ENCODE measurements around the gene PPP1R9A. TPM values are rescaled to one million over a fixed set of nuclear protein-coding genes. Genes with fewer than 3 reads are reported as not detected.

PPP1R9A gene
- total RNA-seq, 4 donors from 2014 or later: 0.51 to 2.7 (median 1.4) TPM

DNA sequence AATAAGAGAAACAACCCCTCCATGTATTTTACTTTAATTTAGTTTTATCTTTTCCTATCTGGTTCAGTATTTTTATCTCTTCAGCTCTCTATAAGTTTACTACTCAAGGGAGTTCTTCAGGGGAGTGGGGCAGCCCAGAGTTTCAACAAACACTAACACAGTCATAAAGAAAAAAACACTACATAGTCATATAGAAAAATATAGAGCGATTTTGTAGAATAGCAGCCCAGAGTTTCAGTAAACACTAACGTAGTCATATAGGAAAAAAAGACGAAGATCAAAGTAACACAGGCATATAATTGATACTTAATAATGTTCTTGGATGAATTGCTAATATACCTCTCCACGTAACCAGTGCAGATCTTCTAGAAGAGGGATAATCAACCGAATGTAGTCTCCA, 362.2 kb downstream of the PPP1R9A start:
- no peak for DNase-seq (ENCODE audit: low spot score in 2 of 2)
- intact Hi-C loops (cut with DNase I; ENCODE audit: low total_unique reads): no loop called here
- WGBS, 2 donors: 86 to 90% methylated on average over 5 of the region's 5 CpGs
- no peak for TF ChIP-seq POLR2A (IDR thresholded peaks at IDR 0.05)
- TF ChIP-seq, protein P1, sequence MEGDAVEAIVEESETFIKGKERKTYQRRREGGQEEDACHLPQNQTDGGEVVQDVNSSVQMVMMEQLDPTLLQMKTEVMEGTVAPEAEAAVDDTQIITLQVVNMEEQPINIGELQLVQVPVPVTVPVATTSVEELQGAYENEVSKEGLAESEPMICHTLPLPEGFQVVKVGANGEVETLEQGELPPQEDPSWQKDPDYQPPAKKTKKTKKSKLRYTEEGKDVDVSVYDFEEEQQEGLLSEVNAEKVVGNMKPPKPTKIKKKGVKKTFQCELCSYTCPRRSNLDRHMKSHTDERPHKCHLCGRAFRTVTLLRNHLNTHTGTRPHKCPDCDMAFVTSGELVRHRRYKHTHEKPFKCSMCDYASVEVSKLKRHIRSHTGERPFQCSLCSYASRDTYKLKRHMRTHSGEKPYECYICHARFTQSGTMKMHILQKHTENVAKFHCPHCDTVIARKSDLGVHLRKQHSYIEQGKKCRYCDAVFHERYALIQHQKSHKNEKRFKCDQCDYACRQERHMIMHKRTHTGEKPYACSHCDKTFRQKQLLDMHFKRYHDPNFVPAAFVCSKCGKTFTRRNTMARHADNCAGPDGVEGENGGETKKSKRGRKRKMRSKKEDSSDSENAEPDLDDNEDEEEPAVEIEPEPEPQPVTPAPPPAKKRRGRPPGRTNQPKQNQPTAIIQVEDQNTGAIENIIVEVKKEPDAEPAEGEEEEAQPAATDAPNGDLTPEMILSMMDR (IDR thresholded peaks at IDR 0.05): no peak
- H3K4me3 ChIP-seq (ENCODE audit: low read depth, poor library complexity, severe bottlenecking): no peak overlapping the region

DNA sequence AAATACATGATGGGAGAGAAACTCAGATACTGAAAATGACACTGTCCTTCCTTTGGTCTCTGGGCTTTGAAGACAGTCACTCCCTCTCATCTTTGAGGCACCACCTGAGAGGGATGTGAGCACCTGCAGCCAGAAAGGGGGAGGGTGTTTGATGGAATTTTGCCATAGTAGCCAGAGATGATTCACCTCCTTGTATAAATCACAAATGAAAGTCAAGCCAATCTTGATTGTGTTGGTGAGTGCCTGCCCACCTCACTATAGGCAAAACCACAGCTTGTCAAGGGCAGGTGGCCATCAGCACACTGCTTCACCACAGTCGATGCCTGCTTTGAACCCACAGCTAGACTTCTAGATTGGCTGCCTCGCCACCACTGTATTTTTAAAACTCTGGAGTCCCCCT, 368.7 kb downstream of the PPP1R9A start:
- TF ChIP-seq, protein P1 (IDR thresholded peaks at IDR 0.05): no peak
- TF ChIP-seq POLR2A (IDR thresholded peaks at IDR 0.05): no peak
- WGBS, 2 donors: 86 to 93% methylated on average over 2 of the region's 2 CpGs
- H3K4me3 ChIP-seq (ENCODE audit: low read depth, poor library complexity, severe bottlenecking): no peak overlapping the region
- no peak for DNase-seq (ENCODE audit: low spot score in 2 of 2)
- intact Hi-C loops (cut with DNase I; ENCODE audit: low total_unique reads): no loop called here

DNA sequence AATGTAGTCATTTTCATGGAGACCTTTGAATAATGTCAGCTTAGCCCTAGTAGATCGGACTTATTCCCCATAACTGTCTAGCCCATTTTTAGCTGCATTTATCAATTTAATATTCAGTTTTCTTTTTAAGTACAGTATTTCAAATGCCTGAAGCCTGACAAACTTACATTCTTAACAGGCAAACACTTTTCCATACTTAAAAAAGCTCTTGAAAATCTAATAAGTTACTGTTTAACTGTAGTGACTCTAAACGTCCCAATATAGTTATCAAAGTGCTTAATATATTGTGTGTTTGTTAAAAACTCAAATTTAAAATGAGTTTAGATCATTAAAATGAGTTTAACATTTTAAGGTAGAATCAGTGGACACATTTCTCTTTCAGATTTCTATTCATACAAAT, 372.0 kb downstream of the PPP1R9A start:
- TF ChIP-seq POLR2A (IDR thresholded peaks at IDR 0.05): no peak
- TF ChIP-seq, protein P1 (IDR thresholded peaks at IDR 0.05): no peak
- no peak for DNase-seq (ENCODE audit: low spot score in 2 of 2)
- no peak overlapping the region for H3K4me3 ChIP-seq (ENCODE audit: low read depth, poor library complexity, severe bottlenecking)
- 74 to 75% methylated on average over 2 of the region's 2 CpGs for WGBS, 2 donors
- intact Hi-C loops (cut with DNase I; ENCODE audit: low total_unique reads): no loop called here

DNA sequence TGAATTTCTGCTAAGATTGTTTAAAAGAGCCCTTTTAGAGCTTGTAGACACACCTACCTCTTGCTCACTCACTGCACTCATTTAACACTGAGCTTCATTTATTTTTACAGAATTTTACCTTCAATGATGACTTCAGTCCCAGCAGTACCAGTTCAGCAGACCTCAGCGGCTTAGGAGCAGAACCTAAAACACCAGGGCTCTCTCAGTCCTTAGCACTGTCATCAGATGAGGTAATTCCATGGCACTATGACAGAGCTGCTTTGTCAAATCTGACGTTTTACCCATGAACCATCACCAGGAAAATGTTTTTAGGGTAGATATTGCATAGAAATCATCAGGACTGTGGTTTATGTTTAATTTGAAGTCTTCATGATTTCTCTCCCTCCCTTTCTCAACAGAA, 378.7 kb downstream of the PPP1R9A start:
- TF ChIP-seq, protein P1 (IDR thresholded peaks at IDR 0.05): no peak
- no peak for TF ChIP-seq POLR2A (IDR thresholded peaks at IDR 0.05)
- WGBS, 2 donors: 57 to 72% methylated on average over 2 of the region's 2 CpGs
- no peak overlapping the region for H3K4me3 ChIP-seq (ENCODE audit: low read depth, poor library complexity, severe bottlenecking)
- DNase-seq (ENCODE audit: low spot score in 2 of 2): no peak
- intact Hi-C loops (cut with DNase I; ENCODE audit: low total_unique reads): no loop called here

DNA sequence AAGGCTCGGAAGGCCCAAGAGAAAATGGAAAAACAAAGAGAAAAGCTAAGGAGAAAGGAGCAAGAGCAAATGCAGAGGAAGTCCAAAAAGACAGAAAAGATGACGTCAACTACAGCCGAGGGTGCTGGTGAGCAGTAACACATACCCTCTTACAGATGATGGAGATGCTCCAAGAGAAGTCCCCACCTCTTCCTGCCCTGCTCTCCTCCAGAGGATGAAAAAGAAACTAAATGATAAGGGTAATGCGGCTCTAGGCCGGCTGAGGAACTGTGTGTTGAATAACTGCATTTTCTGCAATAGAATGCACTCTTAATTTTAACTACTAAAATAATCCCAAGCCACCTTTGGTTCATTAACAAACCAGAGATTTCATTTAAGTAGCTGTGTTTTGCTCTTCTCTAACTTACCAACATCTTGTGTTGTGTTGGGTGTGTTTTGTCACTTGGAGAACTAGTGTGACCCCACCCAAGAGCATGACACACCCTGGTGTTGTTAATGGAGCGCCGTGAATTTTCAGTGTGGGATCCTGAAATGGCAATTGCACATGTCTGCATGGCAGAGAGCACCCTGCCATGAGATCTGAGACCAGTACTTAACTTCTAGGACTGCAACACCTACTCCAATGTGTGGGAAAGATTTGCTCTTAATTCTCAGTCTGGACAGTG, 382.9 kb downstream of the PPP1R9A start:
- WGBS, 2 donors: 88 to 90% methylated on average over 7 of the region's 7 CpGs
- no peak overlapping the region for H3K4me3 ChIP-seq (ENCODE audit: low read depth, poor library complexity, severe bottlenecking)
- TF ChIP-seq, protein P1 (IDR thresholded peaks at IDR 0.05): no peak
- TF ChIP-seq POLR2A (IDR thresholded peaks at IDR 0.05): no peak
- intact Hi-C loops (cut with DNase I; ENCODE audit: low total_unique reads): no loop called here
- no peak for DNase-seq (ENCODE audit: low spot score in 2 of 2)

DNA sequence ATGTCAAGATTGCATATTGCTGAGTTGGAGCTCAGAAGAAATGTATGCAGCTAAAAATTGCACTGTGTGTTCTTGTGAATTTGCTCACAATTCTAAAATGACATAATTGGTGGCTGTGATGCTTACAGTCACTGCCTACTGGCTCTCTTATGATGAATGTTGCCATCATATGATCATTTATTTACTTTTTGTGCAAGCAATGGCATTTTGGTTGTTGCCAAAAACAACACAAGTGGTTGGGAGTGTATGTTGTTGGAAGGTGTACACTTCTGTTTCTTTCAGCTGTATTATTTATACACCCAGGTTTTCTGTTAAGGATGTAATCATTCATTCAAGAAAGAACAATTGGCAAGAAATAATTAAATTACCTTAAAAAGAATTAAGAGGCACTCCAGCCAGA, 388.0 kb downstream of the PPP1R9A start:
- TF ChIP-seq, protein P1 (IDR thresholded peaks at IDR 0.05): no peak
- no peak for TF ChIP-seq POLR2A (IDR thresholded peaks at IDR 0.05)
- no peak for DNase-seq (ENCODE audit: low spot score in 2 of 2)
- intact Hi-C loops (cut with DNase I; ENCODE audit: low total_unique reads): no loop called here
- H3K4me3 ChIP-seq (ENCODE audit: low read depth, poor library complexity, severe bottlenecking): no peak overlapping the region
